GM23248 (cell line): Measurements from ENCODE around the gene ADGRL3. TPM values are rescaled to one million over a fixed set of nuclear protein-coding genes. Genes with fewer than 3 reads are reported as not detected.

Source experiments
- DNase-seq: peaks from one replicate; pipeline ENCODE4 v3.0.0-alpha.2; 2015
- H2AFZ ChIP-seq: fragments of 200-600 bp; sonication (generic); 2 replicates; pipeline ENCODE4 v1.6.1; 2016; ENCODE audit warnings: antibody characterized with exemption
- H3F3A ChIP-seq: fragments of 200-600 bp; sonication (generic); 2 replicates; pipeline ENCODE4 v1.6.1; 2016; ENCODE audit warnings: mild to moderate bottlenecking, antibody characterized with exemption, mixed run types; ENCODE audit not compliant: insufficient read depth
- H3K27ac ChIP-seq: fragments of 200-600 bp; sonication (generic); 2 replicates; pipeline ENCODE4 v1.5.1; 2016; ENCODE audit warnings: mild to moderate bottlenecking
- H3K27me3 ChIP-seq: fragments of 200-600 bp; sonication (generic); replicated peaks from 2 replicates; pipeline ENCODE4 v1.6.1; 2016; ENCODE audit warnings: mild to moderate bottlenecking; ENCODE audit not compliant: insufficient read depth
- H3K36me3 ChIP-seq: fragments of 200-600 bp; sonication (generic); 2 replicates; pipeline ENCODE4 v1.6.1; 2016; ENCODE audit warnings: low read depth, mild to moderate bottlenecking
- H3K4me1 ChIP-seq: fragments of 200-600 bp; sonication (generic); 2 replicates; pipeline ENCODE4 v1.6.1; 2016; ENCODE audit warnings: mild to moderate bottlenecking; ENCODE audit not compliant: insufficient read depth
- H3K4me2 ChIP-seq: fragments of 200-600 bp; sonication (generic); one replicate; pipeline ENCODE4 v1.6.1; 2016; ENCODE audit warnings: mild to moderate bottlenecking; ENCODE audit not compliant: unreplicated experiment
- H3K4me3 ChIP-seq: fragments of 200-600 bp; sonication (generic); 2 replicates; pipeline ENCODE4 v1.5.1; 2016; ENCODE audit warnings: mild to moderate bottlenecking
- H3K79me2 ChIP-seq: fragments of 200-600 bp; sonication (generic); 2 replicates; pipeline ENCODE4 v1.6.1; 2016; ENCODE audit warnings: mild to moderate bottlenecking; ENCODE audit not compliant: insufficient read depth
- H3K9ac ChIP-seq: fragments of 200-600 bp; sonication (generic); 2 replicates; pipeline ENCODE4 v1.6.1; 2016; ENCODE audit warnings: mild to moderate bottlenecking
- H3K9me2 ChIP-seq: fragments of 200-600 bp; sonication (generic); 2 replicates; pipeline ENCODE4 v1.6.1; 2016; ENCODE audit warnings: mixed run types, mild to moderate bottlenecking, moderate library complexity; ENCODE audit not compliant: insufficient read depth
- H3K9me3 ChIP-seq: fragments of 200-600 bp; sonication (generic); one replicate; pipeline ENCODE4 v1.6.1; 2017; ENCODE audit warnings: low read depth
- H4K20me1 ChIP-seq: fragments of 200-600 bp; sonication (generic); 2 replicates; pipeline ENCODE4 v1.6.0; 2016; ENCODE audit not compliant: insufficient read depth
- EZH2 ChIP-seq: fragments of 200-600 bp; sonication (generic); IDR thresholded peaks from 2 replicates; pipeline ENCODE4 v1.6.1; 2018; ENCODE audit warnings: antibody characterized with exemption, mild to moderate bottlenecking; ENCODE audit not compliant: insufficient read depth, poor library complexity, severe bottlenecking
- EZH2phosphoT487 ChIP-seq: fragments of 200-600 bp; sonication (generic); IDR thresholded peaks from 2 replicates; pipeline ENCODE4 v1.6.1; 2018; ENCODE audit warnings: antibody characterized with exemption, moderate library complexity, mild to moderate bottlenecking, low read depth; ENCODE audit not compliant: insufficient read depth
- WGBS, 2 experiments: methylation state at CpG; one replicate each; pipeline ENCODE4 v1.1.6; 2015 to 2017; ENCODE audit warnings: low lambda C conversion rate in 2 of 2, low coverage in 1 of 2; ENCODE audit errors: missing lambda C conversion rate in 2 of 2; 5-methylcytosine and 5-hydroxymethylcytosine counted together
- in situ Hi-C: fragments of 300-500 bp; cut with MboI; formaldehyde crosslinking; loops from 2 replicates; pipeline ENCODE4 v1.15.0; 2020
- polyA plus RNA-seq: library from polyadenylated mRNA; unstranded; fragments of >200 nt; fragmentation: Nextera tagmentation; extraction: Ambion mirVana; gene quantifications from 2 replicates; pipeline ENCODE4 v1.2.1, GENCODE V29; 2016
- total RNA-seq: library from RNA; depleted of rRNA; stranded (reverse); fragments of >200 nt; shearing (Covaris generic); gene quantifications from 2 replicates; pipeline ENCODE4 v1.2.3, GENCODE V29; 2014

The ADGRL3 gene
- total and polyA plus RNA-seq, 2 experiments from 2014 or later = not detected

GRCh38 chr4:61853041-61853440 lies 652.9 kb downstream of the ADGRL3 start:
- Histone ChIP-seq H3K4me1 (no peaks in the 10 kb centered on the region), H3K27ac (no peak overlapping the region), H3K4me3 (no peak overlapping the region), H3K9me3 (no peaks in the 10 kb centered on the region), H3F3A (no peaks in the 10 kb centered on the region), H2AFZ (no peak overlapping the region), H3K36me3 (no peaks in the 10 kb centered on the region), H3K9ac (no peak overlapping the region), H3K4me2 (no peak overlapping the region), H3K9me2 (no peaks in the 10 kb centered on the region), H3K27me3 (no peaks in the 10 kb centered on the region), H3K79me2 (no peaks in the 10 kb centered on the region), H4K20me1 (no peaks in the 10 kb centered on the region)
- DNase-seq = no peak
- in situ Hi-C loops = no loop called here
- 60 to 62% methylated on average over 6 of the region's 6 CpGs for WGBS, 2 experiments
- TF ChIP-seq EZH2 (no peak), EZH2phosphoT487 (no peak)

- Histone ChIP-seq H3K9ac (no peak overlapping the region), H3K4me3 (no peak overlapping the region), H3K27ac (no peak overlapping the region), H2AFZ (no peak overlapping the region), H3K9me3 (no peaks in the 10 kb centered on the region), H3K27me3 (no peaks in the 10 kb centered on the region), H3K4me2 (no peak overlapping the region), H3K36me3 (no peaks in the 10 kb centered on the region), H3K9me2 (no peaks in the 10 kb centered on the region), H4K20me1 (no peaks in the 10 kb centered on the region), H3F3A (no peaks in the 10 kb centered on the region), H3K79me2 (no peaks in the 10 kb centered on the region), H3K4me1 (no peaks in the 10 kb centered on the region)
- 35 to 43% methylated on average over 6 of the region's 6 CpGs for WGBS, 2 experiments
- TF ChIP-seq EZH2 (no peak), EZH2phosphoT487 (no peak)
- DNase-seq = no peak
- in situ Hi-C loops = no loop called here
These were observed 660.2 kb downstream of the ADGRL3 start for GRCh38 chr4:61860376-61860775.

- H3K27ac ChIP-seq = no peak overlapping the region
- in situ Hi-C loops = no loop called here
- H3K36me3 ChIP-seq = no peaks in the 10 kb centered on the region
- TF ChIP-seq EZH2phosphoT487 (no peak), EZH2 (no peak)
- WGBS, 2 experiments = 3 to 6% methylated on average over 1 of the region's 1 CpG
- H4K20me1 ChIP-seq = no peaks in the 10 kb centered on the region
- no peak overlapping the region for H2AFZ ChIP-seq
- H3K9me2 ChIP-seq = no peaks in the 10 kb centered on the region
- no peaks in the 10 kb centered on the region for H3K27me3 ChIP-seq
- H3K4me3 ChIP-seq = no peak overlapping the region
- no peak for DNase-seq
- no peaks in the 10 kb centered on the region for H3F3A ChIP-seq
- no peak overlapping the region for H3K4me2 ChIP-seq
- H3K9ac ChIP-seq = no peak overlapping the region
- no peaks in the 10 kb centered on the region for H3K79me2 ChIP-seq
- H3K4me1 ChIP-seq = no peaks in the 10 kb centered on the region
- no peaks in the 10 kb centered on the region for H3K9me3 ChIP-seq
These were observed 664.2 kb downstream of the ADGRL3 start for GRCh38 chr4:61864286-61864685.

GRCh38 chr4:61866378-61867030 lies 666.4 kb downstream of the ADGRL3 start:
- Histone ChIP-seq H3K4me1 (no peaks in the 10 kb centered on the region), H3K27me3 (no peaks in the 10 kb centered on the region), H3K36me3 (no peaks in the 10 kb centered on the region), H3K9me3 (no peaks in the 10 kb centered on the region), H3K4me3 (no peak overlapping the region), H4K20me1 (no peaks in the 10 kb centered on the region), H3K9ac (no peak overlapping the region), H3F3A (no peaks in the 10 kb centered on the region), H3K9me2 (no peaks in the 10 kb centered on the region), H2AFZ (no peak overlapping the region), H3K4me2 (no peak overlapping the region), H3K79me2 (no peaks in the 10 kb centered on the region), H3K27ac (no peak overlapping the region)
- no peak for TF ChIP-seq EZH2
- no peak for TF ChIP-seq EZH2phosphoT487
- 24 to 30% methylated on average over 4 of the region's 4 CpGs for WGBS, 2 experiments
- in situ Hi-C loops = no loop called here
- no peak for DNase-seq
